OCI-LY7 (cell line): ENCODE data around the gene KIF19. TPM values are rescaled to one million over a fixed set of nuclear protein-coding genes. Genes with fewer than 3 reads are reported as not detected.
"Not testable (repeated sequence)": the region's sequence is repeated elsewhere in the genome, so short reads cannot be mapped to it uniquely, and the experiment has no call there.

Source experiments
- BruUV-seq: library from RNA; stranded (reverse); fragments of 400-500 nt; replicated peaks from 2 replicates; lab custom pipeline; 2021; lab: Mats Ljungman, UMichigan
- CTCF ChIA-PET: fragments of 300-600 bp; sonication (Branson Sonifier 250); formaldehyde crosslinking; loops from one replicate; lab custom pipeline; 2022; ENCODE audit warnings: antibody characterized with exemption; ENCODE audit not compliant: unreplicated experiment; lab: Charles Lee
- POLR2A ChIA-PET: fragments of 300-600 bp; sonication (Branson Sonifier 250); formaldehyde crosslinking; loops from one replicate; lab custom pipeline; 2022; ENCODE audit warnings: antibody characterized with exemption; lab: Charles Lee
- DNase-seq: peaks from one replicate; pipeline ENCODE4 v3.0.0-alpha.2; 2015; ENCODE audit warnings: low spot score
- H2AFZ ChIP-seq: fragments of 200-600 bp; sonication (generic), shearing (Covaris generic); 2 replicates; pipeline ENCODE4 v1.6.1; 2014; ENCODE audit warnings: mild to moderate bottlenecking, antibody characterized with exemption, low read length, moderate library complexity
- H3K27ac ChIP-seq: fragments of 200-600 bp; sonication (generic); 2 replicates; pipeline ENCODE4 v1.5.1; 2014; ENCODE audit warnings: mixed run types, low read depth, mild to moderate bottlenecking, moderate library complexity, low read length, inconsistent platforms; ENCODE audit not compliant: poor library complexity, severe bottlenecking
- H3K36me3 ChIP-seq: fragments of 200-600 bp; sonication (generic); 2 replicates; pipeline ENCODE4 v1.6.1; 2014; ENCODE audit warnings: mild to moderate bottlenecking, antibody characterized with exemption, low read length, moderate library complexity, mixed read lengths; ENCODE audit not compliant: insufficient read depth
- H3K4me1 ChIP-seq: fragments of 200-600 bp; sonication (generic); 2 replicates; pipeline ENCODE4 v1.5.1; 2014; ENCODE audit warnings: mild to moderate bottlenecking, low read length; ENCODE audit not compliant: insufficient read depth, poor library complexity, severe bottlenecking
- H3K4me2 ChIP-seq: fragments of 200-600 bp; sonication (generic); 2 replicates; pipeline ENCODE4 v1.6.1; 2014; ENCODE audit warnings: mild to moderate bottlenecking, low read length
- H3K4me3 ChIP-seq: fragments of 200-600 bp; sonication (generic); 2 replicates; pipeline ENCODE4 v1.5.1; 2014; ENCODE audit warnings: mild to moderate bottlenecking, low read depth, low read length; ENCODE audit not compliant: poor library complexity, severe bottlenecking
- H3K79me2 ChIP-seq: fragments of 200-600 bp; sonication (generic); 2 replicates; pipeline ENCODE4 v1.6.1; 2016; ENCODE audit warnings: low read depth, mild to moderate bottlenecking, low read length, moderate library complexity, mixed read lengths; ENCODE audit not compliant: insufficient read depth
- H3K9me2 ChIP-seq: fragments of 200-600 bp; sonication (generic); 2 replicates; pipeline ENCODE4 v1.6.1; 2016; ENCODE audit warnings: mild to moderate bottlenecking, low read length, mixed read lengths; ENCODE audit not compliant: insufficient read depth
- H3K9me3 ChIP-seq: fragments of 200-600 bp; sonication (generic); 2 replicates; pipeline ENCODE4 v1.6.1; 2014; ENCODE audit warnings: mild to moderate bottlenecking, mixed run types, low read length, mixed read lengths
- H4K20me1 ChIP-seq: fragments of 200-600 bp; sonication (generic); 2 replicates; pipeline ENCODE4 v1.6.1; 2014; ENCODE audit warnings: mild to moderate bottlenecking, antibody characterized with exemption, low read length, moderate library complexity, mixed read lengths; ENCODE audit not compliant: insufficient read depth
- CTCF ChIP-seq: fragments of 200-600 bp; sonication (generic); conservative IDR thresholded peaks from 2 replicates; pipeline ENCODE4 v1.5.1; 2014; ENCODE audit warnings: mild to moderate bottlenecking, antibody characterized with exemption, low read length, moderate library complexity, mixed read lengths
- EZH2phosphoT487 ChIP-seq: fragments of 200-600 bp; sonication (generic); IDR thresholded peaks from 2 replicates; pipeline ENCODE4 v1.6.1; 2018; ENCODE audit warnings: low read depth, borderline replicate concordance, mild to moderate bottlenecking, mixed run types, antibody characterized with exemption, low read length, moderate library complexity, mixed read lengths
- intact Hi-C: fragments of 100-400 bp; cut with micrococcal nuclease; formaldehyde crosslinking; loops from one replicate; pipeline ENCODE4 v1.10.0; 2022; ENCODE audit not compliant: unreplicated experiment
- total RNA-seq, 2 experiments: library from RNA; depleted of rRNA in 1 of 2; stranded (reverse); fragments of >200 nt in 1 of 2; shearing (Covaris generic) in 1 of 2; gene quantifications; 2 replicates each; pipeline ENCODE4 v1.2.3, GENCODE V29; 2014 to 2022

KIF19 gene
- total RNA-seq, 2 experiments from 2014 or later: not detected

- intact Hi-C loops: no loop called here
- DNase-seq: no peak
- Histone ChIP-seq H3K4me2 (no peak overlapping the region), H3K27ac (no peak overlapping the region), H3K4me3 (no peak overlapping the region), H3K36me3 (no peaks in the 10 kb centered on the region), H3K9me2 (no peaks in the 10 kb centered on the region), H3K79me2 (no peaks in the 10 kb centered on the region), H3K4me1 (peaks cover 2% of the 10 kb centered on the region), H3K9me3 (no peaks in the 10 kb centered on the region), H2AFZ (no peak overlapping the region), H4K20me1 (no peaks in the 10 kb centered on the region)
- ChIA-PET CTCF (no interaction called here), POLR2A (interaction anchor here (1.7 kb wide), 1 partner anchor 13 kb away, joined by 6 read pairs; no protein-coding TSS in a partner anchor)
- TF ChIP-seq EZH2phosphoT487 (no peak), CTCF (no peak)
- no TSS peak for BruUV-seq
Observed at GRCh38 chr17:74280093-74280513, 45.9 kb upstream of the KIF19 start.

- Histone ChIP-seq H3K4me2 (no peak overlapping the region), H3K4me1 (no peaks in the 10 kb centered on the region), H4K20me1 (no peaks in the 10 kb centered on the region), H3K27ac (no peak overlapping the region), H3K4me3 (no peak overlapping the region), H2AFZ (no peak overlapping the region), H3K36me3 (no peaks in the 10 kb centered on the region), H3K9me3 (no peaks in the 10 kb centered on the region), H3K9me2 (no peaks in the 10 kb centered on the region), H3K79me2 (no peaks in the 10 kb centered on the region)
- no peak for DNase-seq
- intact Hi-C loops: no loop called here
- TF ChIP-seq EZH2phosphoT487 (no peak), CTCF (no peak)
- ChIA-PET POLR2A (interaction anchor here (0.6 to 1.7 kb wide), 2 partner anchors 15 to 336 kb away, joined by 3 to 6 read pairs; no protein-coding TSS in a partner anchor), CTCF (no interaction called here)
- no TSS peak for BruUV-seq
Observed at GRCh38 chr17:74281799-74282198, 44.2 kb upstream of the KIF19 start.

- H2AFZ ChIP-seq, H3K4me3 ChIP-seq, H3K27ac ChIP-seq, intact Hi-C loops, H4K20me1 ChIP-seq, H3K9me3 ChIP-seq, H3K4me1 ChIP-seq, H3K4me2 ChIP-seq, DNase-seq, CTCF ChIA-PET, H3K36me3 ChIP-seq, BruUV-seq, H3K9me2 ChIP-seq, H3K79me2 ChIP-seq: not testable (repeated sequence)
- POLR2A ChIA-PET: interaction anchor here (0.6 kb wide), 1 partner anchor 335 kb away, joined by 3 read pairs; no protein-coding TSS in a partner anchor
Observed at GRCh38 chr17:74282274-74282586, 43.8 kb upstream of the KIF19 start.
